ENCODE measurements around the gene NTNG2. TPM values are rescaled to one million over a fixed set of nuclear protein-coding genes. Genes with fewer than 3 reads are reported as not detected.

The NTNG2 gene
- total and polyA plus RNA-seq, 2 of the 13 experiments (the other 11 are each of a cell fraction or from before 2014, with no cell fraction given): 0.02 to 0.36 TPM

GRCh38 chr9:132234535-132234934 is 72.7 kb downstream of the NTNG2 start:
- no peak overlapping the region for H2AFZ ChIP-seq (ENCODE audit: low read length)
- peaks cover 5 to 70% of the 10 kb centered on the region in 2 experiments; a peak in 3 of 5 replicates for H3K27me3 ChIP-seq (ENCODE audit: control insufficient read depth in 1 of 2, insufficient read depth in 2 of 2, low read length in 2 of 2)
- WGBS (ENCODE audit: low lambda C conversion rate): 65% methylated on average over 10 of the region's 12 CpGs
- no peaks in the 10 kb centered on the region for H3K9me3 ChIP-seq (ENCODE audit: low read length)
- TF ChIP-seq ZNF34 (CRISPR knock-in tag; IDR thresholded peaks at IDR 0.05; ENCODE audit: borderline replicate concordance) (no peak), ZNF597 (CRISPR knock-in tag; IDR thresholded peaks at IDR 0.05) (no peak), ZNF713 (CRISPR knock-in tag; IDR thresholded peaks at IDR 0.05) (no peak), BRCA1 (CRISPR knock-in tag; IDR thresholded peaks at IDR 0.05) (no peak), NFKBIZ (CRISPR knock-in tag; IDR thresholded peaks at IDR 0.05) (no peak), ZFP1 (CRISPR knock-in tag; IDR thresholded peaks at IDR 0.05) (no peak), FIP1L1 (IDR thresholded peaks at IDR 0.05; ENCODE audit: borderline replicate concordance, insufficient read depth, low read depth, low read length) (no peak), GATAD1 (CRISPR knock-in tag; IDR thresholded peaks at IDR 0.05) (no peak), ZNF770 (CRISPR knock-in tag; IDR thresholded peaks at IDR 0.05) (no peak), CC2D1A (CRISPR knock-in tag; IDR thresholded peaks at IDR 0.05) (no peak), ZSCAN21 (CRISPR knock-in tag; IDR thresholded peaks at IDR 0.05; ENCODE audit: borderline replicate concordance) (no peak), XBP1 (CRISPR knock-in tag; IDR thresholded peaks at IDR 0.05) (no peak), ZNF660 (CRISPR knock-in tag; IDR thresholded peaks at IDR 0.05; ENCODE audit: borderline replicate concordance, low read depth) (no peak), USF2 (IDR thresholded peaks at IDR 0.05; ENCODE audit: low read depth, low read length) (no peak), USF2 (CRISPR knock-in tag; IDR thresholded peaks at IDR 0.05; ENCODE audit: borderline replicate concordance) (no peak), ZNF589 (CRISPR knock-in tag; conservative IDR thresholded peaks at IDR 0.05) (no peak), TFAP4 (IDR thresholded peaks at IDR 0.05; ENCODE audit: borderline replicate concordance, low read depth) (no peak)
- DNase-seq (ENCODE audit: low spot score) (no peak), FAIRE-seq (no peak), ATAC-seq (no peak)
- no peak overlapping the region for H3K4me2 ChIP-seq (ENCODE audit: low read depth, low read length)
- CTCF ChIA-PET (ENCODE audit: low intra/inter-chr PET ratio, low total read pairs): no interaction called here
- no peak overlapping the region for H3K27ac ChIP-seq (ENCODE audit: extremely low read length, insufficient read depth, low read length)
- no TSS peak for BruUV-seq (replicated peaks)
- peaks cover 11% of the 10 kb centered on the region; the same call in 1 of the 2 replicates for H4K20me1 ChIP-seq (ENCODE audit: insufficient read depth, low read length)
- no peaks in the 10 kb centered on the region for H3K79me2 ChIP-seq (ENCODE audit: insufficient read depth, low read length)
- in situ Hi-C loops (cut with HindIII; ENCODE audit: extremely low pct_ligation_motif_present, low pct_unique_long_range_greater_than_20kb) (loop anchor here (25.0 kb wide), 1 partner anchor 647 kb away; no protein-coding TSS in a partner anchor), intact Hi-C loops (cut with micrococcal nuclease; ENCODE audit: unreplicated experiment) (no loop called here)
- POLR2A ChIA-PET: no interaction called here
- no peaks in the 10 kb centered on the region for H3K36me3 ChIP-seq (replicated peaks in 1 of 2; ENCODE audit: control insufficient read depth in 1 of 2, insufficient read depth in 2 of 2, low read length in 2 of 2)
- H3K9ac ChIP-seq (ENCODE audit: insufficient read depth, low read depth, low read length): no peak overlapping the region
- no peaks in the 10 kb centered on the region for H3K4me1 ChIP-seq (ENCODE audit: insufficient read depth, low read length)
- H3K4me3 ChIP-seq (replicated peaks in 1 of 3; ENCODE audit: insufficient read depth in 1 of 3, low read depth in 2 of 3, low read length in 3 of 3): no peak overlapping the region

Data from HepG2 (cell line).